Inflammatory macrophage treated with lipopolysaccharide for 1 hour (primary cell): ENCODE measurements around the gene PTPN1.
A peak's percentile ranks its signal among the peaks of the same experiment; 100 is the strongest.
"Not testable (repeated sequence)": the region's sequence is repeated elsewhere in the genome, so short reads cannot be mapped to it uniquely, and the experiment has no call there.

Experiments used
- DNase-seq, 2 donors: peaks; one replicate each; pipeline ENCODE4 v3.0.0-alpha.2; 2020 to 2022

PTPN1 gene

DNA sequence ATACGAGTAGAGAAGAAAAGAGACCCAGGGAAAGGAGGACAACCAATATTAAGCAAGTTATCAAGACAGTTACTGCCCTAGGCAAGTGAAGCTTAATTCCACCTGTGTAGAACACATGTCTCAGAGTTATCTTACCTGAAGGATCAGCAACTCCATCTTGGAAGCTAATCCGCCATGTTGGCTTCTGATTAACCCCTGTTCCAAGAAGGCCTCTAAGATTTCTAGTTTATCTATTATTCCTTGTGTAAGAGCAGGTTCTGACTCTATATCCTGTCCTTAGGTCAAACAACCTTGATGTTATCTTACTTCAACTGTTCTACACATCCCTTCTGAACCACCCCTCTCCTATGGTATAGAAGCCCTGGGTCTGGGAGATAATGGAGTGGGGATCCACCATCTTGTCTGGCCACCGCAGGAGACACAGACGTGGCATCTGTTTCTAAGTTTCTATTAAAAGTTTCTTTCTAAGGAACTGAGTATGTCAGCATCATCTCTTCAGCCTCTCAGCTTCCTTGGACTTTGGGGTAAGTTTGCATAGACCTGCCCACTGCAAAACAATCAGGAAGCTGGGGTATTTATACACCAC lies 27.7 kb upstream of the PTPN1 start:
- DNase-seq = peak in 1 of 2 donors; percentile 39

DNA sequence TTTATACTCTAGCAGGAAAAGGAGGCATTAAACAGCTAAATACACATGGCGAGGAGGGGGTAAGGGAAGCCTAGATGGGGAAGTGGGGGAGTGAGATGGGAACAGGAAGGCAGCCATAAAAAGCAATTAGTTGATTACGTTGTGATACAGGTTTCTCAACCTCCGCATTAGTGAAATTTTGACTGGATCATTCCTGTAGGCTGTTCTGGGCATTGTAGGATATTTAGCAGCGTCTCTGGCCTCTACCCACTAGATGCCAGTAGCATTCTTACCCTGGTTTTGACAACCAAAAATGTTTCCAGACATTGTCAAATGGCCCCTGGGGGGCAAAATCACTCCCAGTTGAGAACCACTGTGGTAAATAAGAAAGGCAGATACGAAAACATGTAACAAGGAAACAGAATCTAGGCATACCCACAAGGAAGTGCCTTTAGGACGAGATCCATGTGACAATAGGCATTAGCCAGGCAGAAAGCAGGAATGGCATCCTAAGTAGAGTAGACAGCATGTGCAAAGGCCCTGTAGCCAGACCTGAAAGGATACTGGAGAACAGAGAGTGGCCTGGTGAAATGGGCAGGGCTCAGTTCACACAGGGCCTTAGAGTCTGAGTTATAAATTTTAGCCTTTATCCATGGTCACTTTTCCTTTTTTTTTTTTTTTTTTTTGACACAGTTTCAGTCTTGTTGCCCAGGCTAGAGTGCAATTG lies 25.8 kb upstream of the PTPN1 start:
- DNase-seq = peak; percentile 79 to 81

DNA sequence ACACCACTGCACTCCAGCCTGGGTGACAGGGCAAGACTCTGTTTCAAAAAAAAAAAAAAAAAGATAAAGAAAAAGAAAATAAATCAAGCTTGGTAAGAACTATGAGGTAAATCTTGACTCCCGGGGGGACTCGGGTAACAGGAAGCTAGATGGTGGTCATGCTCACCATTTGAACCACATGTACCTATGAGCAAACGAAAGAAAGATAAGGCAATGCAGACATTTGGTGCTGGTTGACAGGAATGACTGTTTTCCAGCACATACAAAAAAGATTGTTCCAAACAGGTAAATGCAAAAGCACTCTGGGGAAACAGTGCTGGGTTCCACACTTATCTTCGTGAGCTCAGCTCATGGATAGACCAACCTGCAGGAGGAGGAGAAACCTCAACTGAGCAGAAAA lies 22.8 kb upstream of the PTPN1 start:
- no peak for DNase-seq

DNA sequence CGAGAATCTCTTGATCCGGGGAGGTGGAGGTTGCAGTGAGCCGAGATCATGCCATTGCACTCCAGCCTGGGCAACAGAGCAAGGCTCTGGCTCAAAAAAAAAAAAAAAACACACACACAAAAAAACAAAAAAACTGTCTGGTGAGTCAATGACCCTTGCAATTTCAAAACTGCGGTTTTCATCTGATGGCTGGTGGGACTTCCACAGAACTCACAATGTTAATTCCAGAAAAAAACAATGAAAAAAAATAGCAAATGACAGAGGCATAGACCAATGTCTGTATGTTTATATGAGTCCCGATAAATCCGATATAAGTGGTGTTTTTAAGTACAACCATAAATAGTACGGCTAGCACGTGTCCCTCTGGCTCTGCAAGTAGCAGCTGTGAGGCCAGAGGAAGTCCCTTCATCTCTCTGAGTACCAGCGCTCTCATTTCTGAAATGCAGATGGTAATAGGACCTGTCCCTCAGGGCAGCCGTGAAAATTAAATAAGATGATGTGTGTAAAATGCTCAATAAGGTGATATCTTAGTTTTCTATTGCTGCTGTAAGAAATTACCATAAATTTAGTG lies 21.9 kb upstream of the PTPN1 start:
- DNase-seq = no peak

DNA sequence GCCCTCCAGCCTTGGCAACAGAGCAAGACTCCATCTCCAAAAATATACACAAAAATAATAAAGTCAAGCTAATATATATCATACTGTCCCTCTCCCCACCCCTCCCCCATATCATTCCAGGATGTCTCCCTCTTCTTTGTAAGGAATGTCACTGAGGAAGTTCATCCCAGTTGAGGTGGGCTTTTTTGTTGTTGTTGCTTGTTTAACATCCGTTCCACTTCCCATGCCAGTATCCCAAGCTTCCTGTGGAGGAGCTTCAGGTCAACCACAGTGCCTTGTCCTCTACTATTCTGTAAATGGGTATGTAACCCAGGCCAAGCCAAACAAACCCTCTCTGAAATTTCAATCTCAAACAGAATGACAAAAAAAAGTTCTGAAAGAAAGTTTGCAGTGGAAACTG lies 19.0 kb upstream of the PTPN1 start:
- DNase-seq = no peak

DNA sequence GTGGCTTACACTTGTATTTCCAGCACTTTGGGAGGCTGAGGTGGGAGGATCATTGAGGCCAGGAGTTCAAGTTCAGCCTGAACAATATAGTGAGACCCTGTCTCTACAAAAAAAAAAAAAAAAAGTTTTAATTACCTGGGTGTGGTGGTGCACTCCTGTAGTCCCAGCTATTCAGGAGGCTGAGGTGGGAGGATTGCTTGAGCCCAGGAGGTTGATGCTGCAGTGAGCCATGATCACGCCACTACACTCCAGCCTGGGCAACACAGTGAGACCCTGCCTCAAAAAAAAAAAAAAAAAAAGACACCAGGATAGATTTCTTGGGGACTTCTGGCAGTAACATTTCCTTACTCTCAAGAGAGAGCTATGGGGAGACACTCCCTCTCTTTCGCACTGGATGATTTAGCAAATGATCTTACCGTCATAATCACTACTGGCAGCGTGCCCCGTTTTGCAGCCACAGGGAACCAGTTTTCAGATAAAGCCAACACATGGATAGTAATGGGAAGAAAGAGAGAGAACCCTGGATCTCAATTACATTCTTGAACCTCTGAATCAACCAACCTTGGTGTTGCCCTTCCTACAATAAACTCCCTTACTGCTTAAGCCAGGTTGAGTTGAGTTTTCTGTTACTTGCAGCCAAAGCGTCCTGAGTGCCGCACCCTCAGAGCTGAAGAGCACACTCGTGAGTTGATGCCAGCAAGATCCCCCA lies 18.1 kb upstream of the PTPN1 start:
- DNase-seq = no peak

DNA sequence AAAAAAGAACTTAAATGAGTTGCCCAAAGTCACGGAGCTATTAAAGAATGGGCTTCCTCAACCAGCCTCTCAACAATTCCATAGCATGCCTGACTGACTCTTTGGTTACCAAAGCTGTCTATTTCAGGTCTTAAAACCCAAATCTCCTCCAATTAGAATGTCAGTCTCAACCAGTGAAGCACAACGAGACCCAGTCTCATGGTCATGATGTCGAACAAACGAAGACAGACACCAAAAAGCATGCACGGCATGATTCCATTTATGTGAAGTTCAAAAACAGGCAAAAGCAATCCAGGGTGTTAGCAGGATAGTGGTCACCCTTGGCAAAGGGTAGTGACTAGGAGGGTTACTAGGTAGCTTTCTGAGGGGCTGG lies 16.3 kb upstream of the PTPN1 start:
- DNase-seq = no peak

DNA sequence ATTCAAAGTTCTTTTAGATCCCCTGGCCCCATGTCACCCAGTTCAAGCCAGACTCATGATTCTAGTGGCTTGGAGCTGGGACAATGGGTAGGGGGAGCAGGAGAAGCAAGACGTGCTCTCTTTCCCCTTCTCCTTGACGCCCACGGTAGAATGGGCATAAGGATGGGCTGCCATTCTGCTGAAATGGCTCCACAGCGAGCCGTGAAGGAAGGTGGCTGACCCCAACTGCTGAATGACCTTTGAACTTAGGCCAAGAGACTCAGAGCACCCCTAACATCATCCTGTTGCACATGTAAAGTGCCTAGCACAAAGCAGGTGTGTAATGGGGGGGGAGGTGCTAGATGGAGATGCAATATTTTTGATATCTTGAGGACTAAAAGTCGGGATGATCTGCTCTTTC lies 15.8 kb upstream of the PTPN1 start:
- DNase-seq = no peak

DNA sequence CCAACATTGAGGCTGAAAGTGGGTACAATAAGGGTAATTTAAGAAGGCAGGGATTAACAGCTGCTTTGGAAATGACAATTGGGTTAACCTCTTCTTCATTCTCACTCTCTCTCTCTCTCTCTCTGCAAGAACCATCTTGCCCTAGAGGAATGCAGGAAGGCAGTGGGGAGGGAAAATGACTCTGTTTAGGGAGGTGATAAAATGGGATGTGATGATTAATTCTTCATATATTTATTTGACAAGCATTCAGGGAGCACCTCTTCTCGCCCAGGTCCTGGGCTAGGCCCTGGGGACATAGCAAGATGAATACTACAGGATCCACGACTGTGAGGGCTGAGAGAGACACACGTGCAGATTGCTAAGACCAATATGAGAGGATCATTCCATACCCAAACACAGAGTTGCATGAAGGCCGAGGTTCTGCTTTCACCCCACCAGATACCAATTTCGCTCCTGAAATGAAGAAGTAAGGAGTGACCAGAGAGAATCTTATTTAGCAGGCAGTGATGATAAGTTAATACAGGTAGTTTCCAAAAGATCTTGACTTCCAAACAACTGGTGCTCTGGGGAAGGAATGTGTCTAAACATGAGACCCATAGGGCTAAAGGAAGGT lies 13.3 kb upstream of the PTPN1 start:
- DNase-seq = peak; percentile 63 to 71

DNA sequence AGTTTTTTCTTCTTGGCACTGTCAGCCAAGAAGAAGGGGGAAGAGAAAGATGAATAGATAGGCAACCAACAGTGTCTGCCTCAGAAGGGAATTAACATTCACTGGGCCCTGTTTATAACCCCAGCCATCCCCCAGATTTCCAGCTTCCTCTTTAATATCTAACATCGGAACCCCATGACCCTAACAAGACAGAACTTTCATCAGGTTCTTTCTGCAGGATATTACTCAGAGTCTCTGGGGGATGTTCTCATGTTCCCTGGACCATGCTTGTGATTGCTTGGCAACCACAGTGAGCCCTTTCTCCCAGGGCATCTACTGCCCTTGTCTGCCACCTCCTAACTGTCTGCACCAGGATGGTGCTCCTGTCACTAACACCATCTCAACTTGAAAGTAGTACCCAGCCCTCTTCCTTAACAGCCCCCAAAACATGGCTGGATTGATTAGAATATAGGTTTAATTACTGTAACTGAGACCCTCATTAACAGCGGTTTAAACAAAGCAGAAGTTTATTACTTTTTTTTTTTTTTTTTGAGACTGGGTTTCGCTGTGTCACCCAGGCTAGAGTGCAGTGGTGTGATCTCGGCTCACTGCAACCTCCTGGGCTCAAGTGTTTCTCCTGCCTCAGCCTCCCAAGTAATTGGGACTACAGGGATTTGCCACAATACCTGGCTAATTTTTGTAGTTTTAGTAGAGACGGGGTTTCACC lies 12.0 kb upstream of the PTPN1 start:
- peak; percentile 95 to 99 for DNase-seq

DNA sequence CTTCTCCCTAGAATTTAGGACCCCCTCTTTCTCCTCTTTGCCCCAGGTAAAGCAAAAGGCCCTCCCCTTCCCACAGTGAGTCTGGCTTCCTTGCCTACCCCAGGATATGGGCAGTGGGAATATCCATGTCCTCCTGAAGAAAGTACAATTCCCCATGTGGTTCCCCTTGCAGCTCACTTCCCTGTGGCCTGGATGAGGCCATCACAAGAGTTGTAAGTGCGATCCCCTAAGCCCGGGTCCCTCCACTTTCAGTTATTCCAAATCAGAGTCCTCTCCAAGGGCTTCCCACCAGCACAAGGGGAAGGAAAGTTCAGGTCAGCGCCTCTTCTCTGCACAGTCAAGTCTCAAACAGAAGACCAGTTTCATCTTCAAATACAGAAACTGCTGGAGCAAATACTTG lies 10.2 kb upstream of the PTPN1 start:
- DNase-seq = peak; percentile 53 to 75

DNA sequence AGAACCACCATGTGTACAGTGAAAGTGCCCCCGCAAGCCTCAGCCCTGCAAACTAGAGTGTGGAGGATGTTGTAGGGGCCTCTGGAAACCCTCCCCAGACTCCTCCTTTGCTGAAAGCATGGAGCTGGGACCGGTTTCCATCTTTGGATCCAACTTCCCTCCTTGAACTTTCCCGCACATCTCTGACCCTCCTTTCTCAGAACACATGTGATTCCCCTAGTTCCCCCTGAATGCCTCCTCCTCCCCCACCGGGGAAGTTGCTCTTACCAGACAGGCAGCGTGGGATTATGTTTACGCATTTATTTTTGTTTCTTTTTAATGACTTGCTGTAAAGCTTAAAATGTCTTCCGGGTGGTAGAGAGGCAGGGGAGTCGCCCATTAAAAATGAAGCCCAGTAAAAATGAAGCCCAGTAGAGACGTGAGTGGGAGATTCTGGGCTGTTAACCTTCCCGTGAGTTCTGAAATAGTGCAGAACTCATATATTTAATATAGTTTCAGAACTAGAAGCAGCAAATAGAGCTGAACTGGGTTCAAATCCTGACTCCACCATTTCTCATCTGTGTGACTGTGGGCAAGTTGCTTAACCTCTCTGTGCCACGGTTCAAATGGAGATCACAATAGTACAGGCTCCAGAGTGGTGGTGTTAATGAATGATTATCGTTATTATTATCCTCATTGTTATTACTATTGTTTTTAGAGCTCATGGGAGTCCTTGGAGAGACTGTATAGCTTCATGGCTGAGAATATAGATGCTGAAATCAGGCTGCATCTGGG lies 8.0 kb upstream of the PTPN1 start:
- DNase-seq = peak; percentile 93 to 98

DNA sequence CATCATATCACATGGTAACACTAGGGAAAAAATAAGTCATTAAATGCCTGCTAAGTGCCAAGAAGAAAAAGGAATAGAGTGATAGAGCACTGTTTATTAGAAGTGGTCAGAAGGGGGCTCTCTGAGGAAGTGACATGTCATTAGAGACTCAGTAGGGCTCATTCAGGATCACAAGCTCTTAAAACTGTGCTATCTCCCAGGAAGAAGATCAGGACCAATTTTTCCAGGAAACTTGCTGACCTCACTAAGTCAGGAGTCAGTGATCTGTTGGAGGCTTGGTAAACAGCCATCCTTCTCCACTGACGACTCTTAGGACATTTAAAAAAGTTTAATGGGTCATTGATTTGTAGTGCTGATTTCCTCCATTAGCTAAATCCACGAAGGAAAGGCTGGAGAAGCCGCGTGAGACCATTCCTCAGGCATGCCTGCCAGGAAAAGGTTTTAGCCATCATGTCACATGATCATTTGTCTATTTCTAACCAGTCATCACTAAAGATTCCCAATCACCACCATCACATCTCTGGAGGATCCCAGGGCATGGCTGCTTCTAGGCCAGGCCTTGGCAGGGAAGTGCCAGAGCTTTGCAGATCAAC lies 5.9 kb upstream of the PTPN1 start:
- DNase-seq = peak in 1 of 2 donors; percentile 53

DNA sequence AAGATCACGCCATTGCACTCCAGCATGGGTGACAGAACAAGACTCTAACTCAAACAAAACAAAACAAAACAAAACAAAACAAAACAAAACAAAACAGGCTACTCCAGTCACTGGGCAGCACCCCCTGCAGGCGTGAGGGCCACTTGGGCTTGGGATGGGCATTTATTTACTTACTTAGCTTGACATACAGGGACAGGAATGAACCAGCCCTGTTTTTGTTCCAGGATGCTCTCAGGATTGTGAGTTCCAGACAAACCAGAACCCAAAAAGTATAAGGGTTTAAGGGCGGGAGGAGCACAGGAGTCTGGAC lies 4.0 kb upstream of the PTPN1 start:
- DNase-seq = no peak

DNA sequence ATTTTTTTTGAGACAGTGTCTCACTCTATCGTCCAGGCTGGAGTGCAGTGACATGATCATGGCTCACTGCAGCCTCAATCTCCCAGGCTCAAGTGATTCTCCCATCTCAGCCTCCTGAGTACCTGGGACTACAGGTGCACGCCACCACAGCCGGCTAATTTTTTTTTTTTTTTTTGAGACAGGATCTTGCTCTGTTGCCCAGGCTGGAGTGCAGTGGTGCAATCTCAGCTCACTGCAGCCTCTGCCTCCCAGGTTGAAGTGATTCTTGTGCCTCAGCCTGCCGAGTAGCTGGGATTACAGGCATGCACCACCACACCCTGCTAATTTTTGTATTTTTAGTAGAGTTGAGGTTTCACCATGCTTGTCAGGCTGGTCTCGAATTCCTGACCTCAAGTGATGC lies 2.4 kb upstream of the PTPN1 start:
- DNase-seq = not testable (repeated sequence)

DNA sequence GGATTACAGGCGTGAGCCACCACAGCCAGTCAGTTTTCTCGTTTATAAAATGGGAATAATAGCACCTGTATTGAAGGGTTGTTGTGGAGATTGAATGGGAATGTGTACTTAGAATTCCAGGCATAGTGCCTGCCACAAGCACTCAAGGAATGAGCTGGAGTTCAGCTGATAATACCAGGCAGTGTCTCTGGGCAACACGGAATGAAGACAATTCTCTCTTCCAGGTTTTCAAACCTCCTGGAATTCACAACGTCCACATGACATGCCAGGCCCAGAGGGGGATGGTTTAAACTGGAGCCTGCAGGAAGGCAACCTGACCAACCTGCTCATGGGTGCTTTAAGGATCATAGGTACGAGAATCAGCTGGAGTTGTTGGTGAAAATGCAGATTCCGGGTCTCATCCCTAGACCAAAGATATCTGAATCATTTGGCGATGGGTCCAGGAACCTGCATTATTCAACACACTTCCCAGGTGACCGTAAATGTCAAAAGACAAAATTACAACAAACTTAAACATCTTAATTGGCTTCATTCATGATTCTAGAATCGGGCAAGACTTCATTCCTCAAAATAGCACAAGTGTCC lies 1.9 kb upstream of the PTPN1 start:
- DNase-seq = no peak

DNA sequence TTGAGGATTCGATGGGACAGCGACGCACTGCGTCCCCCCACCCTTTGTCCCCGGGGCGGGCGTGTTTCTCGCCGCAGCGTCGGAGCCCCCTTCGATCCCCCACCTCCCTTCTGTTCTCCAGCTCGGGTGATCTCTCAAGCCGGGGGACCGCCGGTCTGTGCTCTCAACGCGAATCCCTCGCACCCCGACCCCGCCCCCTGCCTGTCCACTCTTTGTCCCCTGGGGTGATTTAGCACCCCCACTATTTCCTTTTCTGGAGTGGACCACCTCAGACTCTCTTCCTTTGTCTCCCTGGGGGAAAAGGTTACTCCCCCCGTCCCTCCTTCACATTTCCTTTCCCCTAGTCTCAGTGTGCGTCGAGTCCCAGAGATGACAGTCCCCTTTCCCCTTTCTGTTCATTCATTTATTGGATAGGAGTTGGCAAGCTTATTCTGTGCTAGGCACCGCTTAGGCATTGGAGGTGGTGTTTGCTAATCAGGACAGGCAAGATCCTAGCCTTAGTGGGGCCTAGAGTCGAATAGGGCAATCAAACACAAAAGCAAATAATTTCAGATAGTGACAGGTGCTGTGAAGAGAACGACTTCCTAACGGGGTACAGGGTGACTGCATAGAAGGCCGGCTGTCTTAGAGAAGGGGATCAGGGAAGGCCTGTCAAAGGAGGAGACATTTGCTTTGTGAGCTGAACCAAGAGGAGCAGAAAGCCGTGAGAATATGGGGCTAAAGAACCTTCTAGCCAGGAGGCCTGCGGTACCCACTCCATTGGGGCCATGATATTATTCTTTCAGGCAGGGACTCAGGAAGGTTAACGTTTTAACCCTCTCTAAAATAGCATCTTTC lies 741 bp downstream of the PTPN1 start:
- DNase-seq = peak in 1 of 2 donors; percentile 55

DNA sequence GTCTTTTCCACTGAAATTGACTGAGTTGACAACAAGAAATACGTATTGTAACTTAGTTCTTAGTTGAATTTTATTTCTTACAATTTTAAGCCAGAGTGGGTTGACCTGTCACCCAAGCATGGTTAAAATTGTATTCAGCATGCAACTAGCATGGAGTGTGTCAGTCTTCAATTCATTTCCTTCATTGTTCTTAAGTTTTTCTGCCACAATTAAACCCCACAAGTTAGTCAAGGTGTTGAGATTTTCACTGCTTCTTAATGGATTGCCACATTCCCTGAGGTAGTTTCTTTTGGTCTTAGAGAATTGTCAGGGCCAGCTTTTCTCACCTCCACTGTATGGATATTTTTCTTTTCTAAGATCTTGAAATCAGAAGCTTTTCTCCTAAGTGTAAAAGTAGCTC lies 2.1 kb downstream of the PTPN1 start:
- DNase-seq = no peak

DNA sequence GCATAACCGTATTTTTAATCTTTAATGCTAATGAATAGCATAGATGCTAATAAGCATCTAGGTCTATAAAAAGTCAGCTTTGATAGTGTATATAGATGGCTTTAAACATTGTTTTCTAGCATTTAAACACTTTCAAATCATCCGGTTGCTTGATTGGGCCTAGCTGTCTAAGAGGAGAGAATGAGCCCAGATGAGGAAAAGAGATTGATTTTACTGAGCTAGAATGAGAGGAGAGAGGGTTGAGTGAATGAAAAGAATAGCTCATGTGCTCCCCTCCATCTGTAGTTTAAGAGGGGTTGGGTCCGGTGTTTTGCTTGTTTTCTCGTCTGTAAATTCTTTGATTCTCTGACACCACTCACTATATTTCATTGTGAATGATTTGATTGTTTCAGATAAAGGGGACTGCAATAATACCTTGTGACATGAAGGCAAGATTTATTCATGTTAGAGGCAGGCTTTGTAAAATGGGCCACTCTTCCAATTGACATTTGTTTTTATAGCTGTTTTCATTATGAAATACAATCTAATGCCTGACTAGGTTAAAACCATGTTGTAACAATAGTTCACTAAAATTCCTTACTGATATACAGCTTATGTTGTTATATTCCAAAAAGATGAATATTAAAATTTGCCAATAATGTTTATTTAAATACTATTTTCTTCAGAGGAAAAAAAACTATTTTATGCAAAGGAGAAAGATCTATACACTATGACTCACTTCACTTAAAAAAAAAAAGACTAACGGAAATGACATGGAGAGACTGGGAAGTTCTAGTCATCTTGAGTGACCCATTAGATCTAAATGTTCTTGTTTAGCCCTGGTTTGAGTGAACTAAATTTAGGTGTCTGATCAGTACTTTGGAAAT lies 3.2 kb downstream of the PTPN1 start:
- DNase-seq = peak in 1 of 2 donors; percentile 53

DNA sequence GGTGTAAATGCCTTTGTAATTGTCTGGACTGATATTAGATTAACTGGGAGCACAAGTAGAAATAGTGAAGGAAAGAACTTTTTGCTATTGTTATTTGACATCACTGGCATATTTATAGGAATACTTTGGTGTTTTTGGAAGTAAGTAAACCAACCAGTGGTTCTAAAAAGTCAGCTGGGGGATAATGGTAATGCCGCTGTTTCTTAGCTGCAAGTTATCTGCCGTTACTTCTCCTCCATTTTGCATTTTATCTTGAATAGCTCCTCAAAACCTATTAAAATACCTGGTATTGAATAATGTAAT lies 3.8 kb downstream of the PTPN1 start:
- DNase-seq = no peak
